SJSA1 (cell line): ENCODE measurements around the gene GPR26. TPM values are rescaled to one million over a fixed set of nuclear protein-coding genes. Genes with fewer than 3 reads are reported as not detected.

Experiments used
- DNase-seq, 2 experiments: peaks; one replicate each; pipeline ENCODE4 v3.0.0-alpha.2; 2015 to 2020; ENCODE audit warnings: low spot score in 2 of 2, low read depth in 1 of 2
- H3K27ac ChIP-seq: fragments of 250-450 bp; sonication (Bioruptor Pico); 2 replicates; pipeline ENCODE4 v1.5.1; 2020; ENCODE audit warnings: mild to moderate bottlenecking, moderate library complexity
- H3K27me3 ChIP-seq: fragments of 250-450 bp; sonication (Bioruptor Pico); replicated peaks from 2 replicates; pipeline ENCODE4 v1.5.1; 2020; ENCODE audit warnings: mild to moderate bottlenecking, moderate library complexity
- H3K36me3 ChIP-seq: fragments of 250-450 bp; sonication (Bioruptor Pico); 2 replicates; pipeline ENCODE4 v1.5.1; 2020; ENCODE audit warnings: mild to moderate bottlenecking
- H3K4me1 ChIP-seq: fragments of 250-450 bp; sonication (Bioruptor Pico); replicated peaks from 2 replicates; pipeline ENCODE4 v1.6.1; 2021; ENCODE audit warnings: mild to moderate bottlenecking
- H3K4me3 ChIP-seq: fragments of 250-450 bp; sonication (Bioruptor Pico); 2 replicates; pipeline ENCODE4 v1.5.1; 2020; ENCODE audit warnings: mild to moderate bottlenecking
- H3K9me3 ChIP-seq: fragments of 250-450 bp; sonication (Bioruptor Pico); replicated peaks from 2 replicates; pipeline ENCODE4 v1.5.1; 2020; ENCODE audit warnings: mild to moderate bottlenecking
- total RNA-seq: library from RNA; depleted of rRNA; stranded (reverse); fragments of >200 nt; shearing (Covaris generic); gene quantifications from 2 replicates; pipeline ENCODE4 v1.2.3, GENCODE V29; 2014

GPR26 gene
- total RNA-seq, 1 experiment from 2014 or later, result not detected

DNA sequence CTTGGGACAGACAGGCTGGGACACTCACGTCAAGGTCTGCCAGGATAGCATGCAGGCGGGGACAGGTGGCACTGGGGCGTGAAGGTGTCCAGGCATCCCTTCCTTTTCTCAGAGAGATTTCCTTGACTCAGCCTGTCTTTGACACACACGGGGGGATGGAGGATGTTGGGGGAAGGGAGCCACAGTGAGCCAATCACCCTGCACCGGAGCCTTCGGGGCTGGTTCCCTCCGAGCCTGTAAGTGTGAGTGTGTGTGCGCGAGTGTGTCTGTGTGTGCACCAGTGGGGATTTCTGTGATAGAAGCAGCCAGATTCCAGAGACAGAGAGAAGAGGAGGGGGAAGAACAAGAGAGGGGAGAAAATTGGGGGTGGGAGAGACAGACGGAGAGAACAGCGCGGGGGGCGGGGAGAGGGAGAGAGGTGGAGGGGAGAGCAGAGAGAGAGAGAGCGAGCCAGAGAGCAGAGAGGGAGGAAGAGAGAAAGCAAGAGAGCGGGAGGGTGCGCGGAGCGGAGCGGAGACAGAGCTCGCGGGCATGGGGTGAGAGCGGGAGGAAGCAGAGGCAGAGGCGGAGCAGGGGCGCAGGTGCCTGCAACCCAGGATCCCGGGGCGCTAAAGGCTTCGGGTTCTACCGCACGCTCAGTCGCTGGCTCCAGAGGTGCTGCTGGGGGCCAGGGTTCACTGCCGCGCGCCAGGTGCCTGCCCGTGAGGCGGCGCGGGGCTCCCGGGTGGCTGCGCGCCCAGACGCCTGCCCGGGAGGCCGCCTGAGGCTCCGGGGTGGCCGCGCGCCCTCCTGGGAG, 466 bp upstream of the GPR26 start:
- Histone ChIP-seq H3K36me3 (no peaks in the 10 kb centered on the region), H3K27ac (no peak overlapping the region), H3K4me1 (no peaks in the 10 kb centered on the region), H3K27me3 (no peaks in the 10 kb centered on the region), H3K9me3 (no peaks in the 10 kb centered on the region), H3K4me3 (no peak overlapping the region)
- DNase-seq, result no peak

GRCh38 chr10:123669886-123670285, 3.7 kb downstream of the GPR26 start:
- no peak overlapping the region for H3K27ac ChIP-seq
- no peaks in the 10 kb centered on the region for H3K9me3 ChIP-seq
- no peaks in the 10 kb centered on the region for H3K27me3 ChIP-seq
- DNase-seq, result no peak
- no peaks in the 10 kb centered on the region for H3K36me3 ChIP-seq
- H3K4me1 ChIP-seq, result no peaks in the 10 kb centered on the region
- no peak overlapping the region for H3K4me3 ChIP-seq

DNA sequence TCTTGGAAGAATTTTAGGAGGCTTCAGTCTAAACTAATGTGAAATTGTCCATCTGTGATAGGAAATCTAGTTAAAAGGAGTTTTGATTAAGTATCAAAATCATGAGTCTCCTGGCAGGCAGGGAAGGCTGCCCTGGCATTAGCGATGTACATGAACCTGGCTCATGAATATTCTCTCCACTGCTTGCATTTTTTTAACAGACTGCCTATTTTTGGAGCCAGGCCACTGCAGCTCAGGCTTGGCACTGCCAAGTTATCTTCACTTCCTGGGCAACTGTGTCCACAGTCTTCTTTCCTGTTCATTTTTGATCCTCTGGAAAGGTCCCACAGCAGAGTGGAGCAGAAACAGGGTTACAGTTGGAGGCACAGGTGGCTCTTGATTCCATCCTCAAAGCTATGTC, 7.0 kb downstream of the GPR26 start:
- no peaks in the 10 kb centered on the region for H3K36me3 ChIP-seq
- no peaks in the 10 kb centered on the region for H3K9me3 ChIP-seq
- H3K4me1 ChIP-seq, result no peaks in the 10 kb centered on the region
- no peak for DNase-seq
- H3K27ac ChIP-seq, result no peak overlapping the region
- H3K27me3 ChIP-seq, result no peaks in the 10 kb centered on the region
- H3K4me3 ChIP-seq, result no peak overlapping the region

DNA sequence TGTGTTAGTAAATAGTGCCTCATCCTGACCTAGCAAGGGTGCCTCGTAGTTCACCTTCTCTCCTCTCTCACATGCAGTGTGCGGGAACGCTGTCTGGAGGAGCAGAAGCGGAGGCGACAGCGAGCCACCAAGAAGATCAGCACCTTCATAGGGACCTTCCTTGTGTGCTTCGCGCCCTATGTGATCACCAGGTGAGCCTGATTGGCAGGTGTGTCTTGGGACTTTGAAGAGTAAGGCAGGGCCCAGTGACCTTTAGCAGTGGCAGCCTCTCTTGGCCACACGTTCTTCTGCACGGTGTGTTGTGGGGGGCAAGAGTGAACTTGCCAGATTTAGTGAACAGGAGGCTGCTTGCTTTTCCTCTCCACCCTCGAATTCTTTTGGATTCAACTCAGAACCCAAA, 8.6 kb downstream of the GPR26 start:
- H3K27me3 ChIP-seq, result no peaks in the 10 kb centered on the region
- H3K36me3 ChIP-seq, result no peaks in the 10 kb centered on the region
- no peaks in the 10 kb centered on the region for H3K4me1 ChIP-seq
- no peak for DNase-seq
- no peak overlapping the region for H3K27ac ChIP-seq
- no peak overlapping the region for H3K4me3 ChIP-seq
- no peaks in the 10 kb centered on the region for H3K9me3 ChIP-seq

GRCh38 chr10:123675811-123676210, 9.7 kb downstream of the GPR26 start:
- Histone ChIP-seq H3K27me3 (no peaks in the 10 kb centered on the region), H3K36me3 (no peaks in the 10 kb centered on the region), H3K9me3 (no peaks in the 10 kb centered on the region), H3K4me3 (no peak overlapping the region), H3K4me1 (no peaks in the 10 kb centered on the region), H3K27ac (no peak overlapping the region)
- DNase-seq, result no peak

GRCh38 chr10:123677556-123677955, 11.4 kb downstream of the GPR26 start:
- H3K36me3 ChIP-seq, result no peaks in the 10 kb centered on the region
- no peak overlapping the region for H3K27ac ChIP-seq
- H3K4me1 ChIP-seq, result no peaks in the 10 kb centered on the region
- H3K27me3 ChIP-seq, result no peaks in the 10 kb centered on the region
- no peak overlapping the region for H3K4me3 ChIP-seq
- no peaks in the 10 kb centered on the region for H3K9me3 ChIP-seq
- DNase-seq, result no peak

DNA sequence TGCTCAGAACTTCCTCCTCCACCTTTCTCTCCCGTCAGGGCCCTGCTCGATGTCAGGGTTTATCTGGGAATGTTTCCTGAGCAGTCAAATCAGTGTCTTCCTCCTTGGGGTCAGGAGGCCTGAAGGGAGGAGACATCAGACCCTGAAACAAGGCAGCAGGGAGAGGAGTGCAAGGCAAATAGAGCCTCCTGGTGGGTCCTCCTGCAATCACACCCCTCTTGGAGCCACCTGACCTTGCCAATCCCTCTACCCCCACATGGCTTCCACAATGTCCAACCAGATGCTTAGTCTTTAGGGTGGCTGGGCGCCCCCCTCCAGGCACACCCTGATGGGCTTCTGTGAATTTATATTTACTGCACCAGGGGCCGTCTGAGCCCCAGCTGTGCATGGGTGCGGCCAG, 12.2 kb downstream of the GPR26 start:
- DNase-seq, result no peak
- Histone ChIP-seq H3K36me3 (no peaks in the 10 kb centered on the region), H3K9me3 (no peaks in the 10 kb centered on the region), H3K4me3 (no peak overlapping the region), H3K27ac (no peak overlapping the region), H3K27me3 (no peaks in the 10 kb centered on the region), H3K4me1 (no peaks in the 10 kb centered on the region)

- H3K4me1 ChIP-seq, result no peaks in the 10 kb centered on the region
- DNase-seq, result no peak
- no peak overlapping the region for H3K27ac ChIP-seq
- H3K36me3 ChIP-seq, result no peaks in the 10 kb centered on the region
- no peak overlapping the region for H3K4me3 ChIP-seq
- no peaks in the 10 kb centered on the region; the same call in 1 of the 2 replicates for H3K27me3 ChIP-seq
- no peaks in the 10 kb centered on the region for H3K9me3 ChIP-seq
Observed at GRCh38 chr10:123681285-123681684, 15.1 kb downstream of the GPR26 start.

DNA sequence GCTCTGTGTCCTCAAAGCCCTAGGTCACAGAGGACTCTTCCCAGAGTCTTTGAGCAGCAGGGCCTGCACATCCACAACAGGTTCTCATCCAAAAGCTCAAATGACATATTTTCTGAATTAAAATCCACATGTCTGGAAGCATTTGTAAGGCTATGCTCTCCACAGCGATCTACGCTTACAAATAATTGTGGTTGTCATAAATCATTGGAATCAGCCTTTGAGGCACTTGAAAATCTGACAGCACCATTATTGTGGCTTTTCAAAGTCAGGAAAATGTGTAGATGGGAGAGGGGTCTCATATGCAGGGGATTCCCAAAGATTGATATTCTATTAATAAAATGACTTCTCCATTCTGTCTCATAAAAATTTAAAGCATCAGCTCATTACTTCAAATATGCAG, 16.3 kb downstream of the GPR26 start:
- no peaks in the 10 kb centered on the region for H3K4me1 ChIP-seq
- H3K4me3 ChIP-seq, result no peak overlapping the region
- no peak overlapping the region for H3K27ac ChIP-seq
- DNase-seq, result no peak
- no peaks in the 10 kb centered on the region for H3K9me3 ChIP-seq
- H3K27me3 ChIP-seq, result no peaks in the 10 kb centered on the region; the same call in 1 of the 2 replicates
- no peaks in the 10 kb centered on the region for H3K36me3 ChIP-seq

- DNase-seq, result no peak
- Histone ChIP-seq H3K27ac (no peak overlapping the region), H3K9me3 (no peaks in the 10 kb centered on the region), H3K27me3 (no peaks in the 10 kb centered on the region; the same call in 1 of the 2 replicates), H3K36me3 (no peaks in the 10 kb centered on the region), H3K4me1 (no peaks in the 10 kb centered on the region), H3K4me3 (no peak overlapping the region)
Observed at GRCh38 chr10:123683459-123683858, 17.3 kb downstream of the GPR26 start.

DNA sequence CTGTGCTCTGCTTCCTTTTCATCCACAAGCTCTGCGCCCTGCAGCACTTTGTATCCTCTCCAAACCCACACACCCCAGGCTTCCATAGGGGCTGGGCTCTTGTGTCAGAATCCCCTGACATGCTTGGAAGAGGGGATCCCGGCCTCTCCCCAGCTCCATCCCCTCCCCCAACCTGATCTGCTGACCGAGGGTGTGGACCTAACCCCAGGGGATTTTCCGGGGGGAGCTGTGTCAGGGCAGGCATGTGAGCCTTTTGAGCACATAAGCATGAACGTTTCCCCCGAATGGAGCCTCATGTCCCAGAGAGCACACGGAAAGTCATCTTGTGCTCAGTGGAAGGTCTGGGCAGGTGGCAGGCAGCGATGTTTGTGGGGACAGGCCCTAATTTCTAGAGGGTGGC, 17.7 kb downstream of the GPR26 start:
- no peak for DNase-seq
- no peak overlapping the region for H3K27ac ChIP-seq
- H3K4me1 ChIP-seq, result no peaks in the 10 kb centered on the region
- H3K9me3 ChIP-seq, result no peaks in the 10 kb centered on the region
- no peaks in the 10 kb centered on the region for H3K36me3 ChIP-seq
- no peak overlapping the region for H3K4me3 ChIP-seq
- H3K27me3 ChIP-seq, result no peaks in the 10 kb centered on the region; the same call in 1 of the 2 replicates

DNA sequence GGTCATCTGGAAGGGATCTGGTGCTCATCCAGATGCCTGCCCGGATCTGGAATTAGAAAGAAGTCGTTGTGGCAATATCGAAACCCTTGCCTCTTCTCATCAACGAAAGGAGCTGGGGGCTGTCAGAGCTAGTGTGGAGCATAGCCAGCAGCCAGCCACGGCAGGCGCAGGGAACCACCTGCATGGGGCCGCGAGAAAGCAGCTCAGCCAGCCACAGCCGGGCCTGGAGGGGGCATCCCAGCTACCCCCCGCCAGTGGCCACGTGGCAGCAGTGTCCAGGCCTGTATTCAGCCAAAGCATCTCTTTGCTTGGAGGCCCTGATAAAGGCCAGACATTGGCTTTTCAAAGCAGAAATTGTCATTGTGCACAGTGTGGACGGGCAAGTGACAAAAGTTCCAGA, 19.1 kb downstream of the GPR26 start:
- H3K27ac ChIP-seq, result no peak overlapping the region
- H3K27me3 ChIP-seq, result no peaks in the 10 kb centered on the region; the same call in 1 of the 2 replicates
- DNase-seq, result no peak
- no peaks in the 10 kb centered on the region for H3K9me3 ChIP-seq
- H3K36me3 ChIP-seq, result no peaks in the 10 kb centered on the region
- H3K4me3 ChIP-seq, result no peak overlapping the region
- H3K4me1 ChIP-seq, result no peaks in the 10 kb centered on the region

DNA sequence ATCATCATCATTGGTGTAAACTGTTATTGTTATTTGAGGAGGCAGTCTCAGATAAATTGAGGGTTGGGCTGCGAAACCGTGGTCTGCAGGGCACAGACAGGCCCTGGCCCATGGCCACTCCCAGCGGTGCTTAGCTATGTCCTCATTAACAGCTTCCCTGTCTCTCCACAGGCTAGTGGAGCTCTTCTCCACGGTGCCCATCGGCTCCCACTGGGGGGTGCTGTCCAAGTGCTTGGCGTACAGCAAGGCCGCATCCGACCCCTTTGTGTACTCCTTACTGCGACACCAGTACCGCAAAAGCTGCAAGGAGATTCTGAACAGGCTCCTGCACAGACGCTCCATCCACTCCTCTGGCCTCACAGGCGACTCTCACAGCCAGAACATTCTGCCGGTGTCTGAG, 21.6 kb downstream of the GPR26 start:
- H3K27ac ChIP-seq, result no peak overlapping the region
- H3K9me3 ChIP-seq, result no peaks in the 10 kb centered on the region
- DNase-seq, result no peak
- no peaks in the 10 kb centered on the region for H3K4me1 ChIP-seq
- H3K27me3 ChIP-seq, result no peaks in the 10 kb centered on the region; the same call in 1 of the 2 replicates
- no peaks in the 10 kb centered on the region for H3K36me3 ChIP-seq
- H3K4me3 ChIP-seq, result no peak overlapping the region

- no peak overlapping the region for H3K4me3 ChIP-seq
- H3K36me3 ChIP-seq, result no peaks in the 10 kb centered on the region
- no peak for DNase-seq
- no peaks in the 10 kb centered on the region for H3K4me1 ChIP-seq
- H3K27me3 ChIP-seq, result no peaks in the 10 kb centered on the region
- no peaks in the 10 kb centered on the region for H3K9me3 ChIP-seq
- no peak overlapping the region for H3K27ac ChIP-seq
Observed at GRCh38 chr10:123689880-123690279, 23.7 kb downstream of the GPR26 start.
